ENCODE measurements around the gene PDE10A.

- no peak for TF ChIP-seq CTCF (IDR thresholded peaks at IDR 0.05; ENCODE audit: poor library complexity)
- no peak for TF ChIP-seq EZH2 (IDR thresholded peaks at IDR 0.05; ENCODE audit: borderline replicate concordance)
These were observed 193.6 kb downstream of the PDE10A start for GRCh38 chr6:165469483-165469882.
